ENCODE results near the gene PLXDC1. TPM values are rescaled to one million over a fixed set of nuclear protein-coding genes. Genes with fewer than 3 reads are reported as not detected.

PLXDC1 gene
- total RNA-seq, 2 donors from 2014 or later, result 6.5 TPM; not detected in 1

- Histone ChIP-seq H3K27me3 (no peaks in the 10 kb centered on the region), H3K4me3 (no peak overlapping the region), H3K27ac (peak overlapping the region in 1 of 4 donors; percentile 40), H3K4me1 (no peaks in the 10 kb centered on the region), H3K9me3 (no peaks in the 10 kb centered on the region), H3K36me3 (replicated peaks in 1 of 2; ENCODE audit: insufficient read depth in 1 of 2, low read depth in 2 of 2) (no peaks in the 10 kb centered on the region)
- 86 to 100% methylated on average over 2 of the region's 2 CpGs for WGBS, 2 donors
- TF ChIP-seq POLR2A (IDR thresholded peaks at IDR 0.05) (no peak), CTCF (IDR thresholded peaks at IDR 0.05) (no peak)
- no peak for DNase-seq
- ATAC-seq, result no peak
- intact Hi-C loops (cut with DNase I), result no loop called here
These were observed 54.3 kb downstream of the PLXDC1 start for GRCh38 chr17:39097150-39097519.

DNA sequence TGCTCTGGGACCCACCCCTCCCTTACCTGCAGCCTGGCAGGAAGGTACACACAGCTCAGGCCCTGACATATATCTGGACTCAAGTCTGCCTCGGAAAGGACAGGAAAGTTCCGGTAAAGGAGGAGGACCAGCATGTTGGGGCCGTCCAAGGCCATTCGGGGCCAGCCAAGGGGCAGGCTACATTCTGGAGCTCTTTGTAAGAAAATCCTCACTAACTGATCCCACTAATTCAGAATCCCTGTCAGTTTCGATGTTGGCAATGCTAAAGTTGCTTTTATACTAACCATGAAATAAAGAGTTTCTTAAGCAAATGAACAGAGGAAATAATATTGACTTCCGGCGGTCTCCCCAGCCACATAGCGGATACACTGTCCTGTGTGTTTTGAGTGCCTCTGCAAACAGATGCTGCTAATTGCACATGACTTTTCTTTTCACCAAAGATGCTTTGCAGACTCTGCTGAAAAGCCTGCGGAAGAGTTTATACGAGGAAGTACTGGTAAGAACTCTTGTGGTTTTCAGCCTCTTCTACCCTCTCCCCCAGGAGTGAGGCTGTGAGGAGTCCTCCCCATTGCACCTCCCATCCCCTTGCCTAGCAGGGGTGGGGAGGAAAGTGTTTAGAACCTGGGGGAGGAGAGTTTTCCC, 54.8 kb downstream of the PLXDC1 start:
- Histone ChIP-seq H3K36me3 (replicated peaks in 1 of 2; ENCODE audit: insufficient read depth in 1 of 2, low read depth in 2 of 2) (no peaks in the 10 kb centered on the region), H3K4me3 (no peak overlapping the region), H3K27me3 (no peaks in the 10 kb centered on the region), H3K27ac (peak overlapping the region in 2 of 4 donors; percentile 40 to 53), H3K4me1 (no peaks in the 10 kb centered on the region), H3K9me3 (no peaks in the 10 kb centered on the region)
- TF ChIP-seq CTCF (IDR thresholded peaks at IDR 0.05), result no peak
- no peak for TF ChIP-seq POLR2A (IDR thresholded peaks at IDR 0.05)
- 66 to 72% methylated on average over 7 to 10 of the region's 10 CpGs for WGBS, 2 donors
- intact Hi-C loops (cut with DNase I), result no loop called here
- ATAC-seq (no peak), DNase-seq (peak in 1 of 4 donors; percentile 36)

DNA sequence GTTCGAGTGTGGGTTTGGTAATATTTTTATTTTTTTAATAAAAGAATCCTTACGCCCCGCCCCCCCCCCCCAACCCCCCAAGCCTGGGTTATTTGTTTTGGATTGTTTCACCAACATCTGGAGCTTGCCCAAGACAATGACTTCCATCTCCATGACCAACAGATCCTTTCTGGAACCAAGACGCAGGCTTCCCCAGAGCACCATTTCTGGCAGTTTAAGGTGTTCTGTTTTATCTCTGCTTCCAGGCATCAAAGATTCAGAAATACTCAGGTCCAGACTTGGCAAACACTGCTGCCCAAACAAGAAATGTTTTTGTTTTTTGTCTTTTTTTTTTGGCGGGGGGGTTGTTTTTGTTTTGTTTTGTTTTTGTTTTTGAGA, 56.1 kb downstream of the PLXDC1 start:
- no peak overlapping the region for H3K4me3 ChIP-seq
- no peak overlapping the region for H3K27ac ChIP-seq
- WGBS, 2 donors, result 29 to 45% methylated on average over 4 to 5 of the region's 5 CpGs
- H3K36me3 ChIP-seq (replicated peaks in 1 of 2; ENCODE audit: insufficient read depth in 1 of 2, low read depth in 2 of 2), result no peaks in the 10 kb centered on the region
- H3K27me3 ChIP-seq, result no peaks in the 10 kb centered on the region
- ATAC-seq (no peak), DNase-seq (peak in 1 of 4 donors; percentile 23)
- TF ChIP-seq POLR2A (IDR thresholded peaks at IDR 0.05) (no peak), CTCF (IDR thresholded peaks at IDR 0.05) (no peak)
- H3K9me3 ChIP-seq, result no peaks in the 10 kb centered on the region
- intact Hi-C loops (cut with DNase I), result no loop called here
- no peaks in the 10 kb centered on the region for H3K4me1 ChIP-seq

- Histone ChIP-seq H3K4me1 (no peaks in the 10 kb centered on the region), H3K27me3 (no peaks in the 10 kb centered on the region), H3K4me3 (no peak overlapping the region), H3K36me3 (replicated peaks in 1 of 2; ENCODE audit: insufficient read depth in 1 of 2, low read depth in 2 of 2) (no peaks in the 10 kb centered on the region), H3K27ac (no peak overlapping the region), H3K9me3 (no peaks in the 10 kb centered on the region)
- no peak for TF ChIP-seq POLR2A (IDR thresholded peaks at IDR 0.05)
- no peak for DNase-seq
- ATAC-seq, result no peak
- 69 to 76% methylated on average over 7 to 8 of the region's 8 CpGs for WGBS, 2 donors
- intact Hi-C loops (cut with DNase I), result no loop called here
These were observed 56.7 kb downstream of the PLXDC1 start for GRCh38 chr17:39094607-39095308.

DNA sequence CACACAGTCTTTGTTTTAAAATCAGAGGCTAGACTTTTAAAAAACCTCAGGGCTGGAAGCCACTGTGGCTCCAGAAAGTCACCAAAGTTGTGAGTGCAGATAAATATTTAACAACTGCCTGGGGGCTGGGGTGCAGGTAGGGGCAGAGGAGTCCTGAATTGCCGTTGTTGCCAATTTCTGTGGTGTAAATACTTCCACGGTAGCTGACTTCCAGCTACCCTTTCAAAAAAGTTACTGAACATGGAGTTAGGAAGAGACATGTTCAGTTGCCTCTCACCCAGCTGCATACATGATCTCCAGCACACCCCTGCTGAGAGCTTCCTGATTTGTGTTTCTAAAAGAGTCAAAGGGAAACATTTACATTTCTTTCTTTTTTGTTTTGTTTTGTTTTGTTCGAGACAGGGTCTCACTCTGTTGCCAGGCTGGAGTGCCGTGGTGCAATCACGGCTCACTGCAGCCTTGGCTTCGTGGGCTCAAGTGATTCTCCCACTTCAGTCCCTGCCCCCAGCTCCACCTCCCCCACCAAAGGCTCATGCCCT, 58.7 kb downstream of the PLXDC1 start:
- Histone ChIP-seq H3K4me3 (no peak overlapping the region), H3K9me3 (no peaks in the 10 kb centered on the region), H3K27ac (no peak overlapping the region), H3K4me1 (no peaks in the 10 kb centered on the region), H3K27me3 (no peaks in the 10 kb centered on the region), H3K36me3 (replicated peaks in 1 of 2; ENCODE audit: insufficient read depth in 1 of 2, low read depth in 2 of 2) (no peaks in the 10 kb centered on the region)
- TF ChIP-seq POLR2A (IDR thresholded peaks at IDR 0.05), result no peak
- no peak for TF ChIP-seq CTCF (IDR thresholded peaks at IDR 0.05)
- ATAC-seq (no peak), DNase-seq (no peak)
- 73 to 77% methylated on average over 6 of the region's 6 CpGs for WGBS, 2 donors
- intact Hi-C loops (cut with DNase I), result no loop called here

All from body of pancreas (tissue), 4 donors.